Spleen (tissue), 11 donors: ENCODE results near the gene STPG1. TPM values are rescaled to one million over a fixed set of nuclear protein-coding genes. Genes with fewer than 3 reads are reported as not detected.

Experiments
- DNase-seq: peaks from one replicate; pipeline ENCODE4 v3.0.0-alpha.2; 2020
- H3K27ac ChIP-seq, 8 donors: fragments of 200-600 bp; sonication (generic) in 7 of 8; 1 replicate in 4 of 8; 2 replicates in 4 of 8; pipeline versions ENCODE4 v1.5.0 to v1.8.0; 2016 to 2021; ENCODE audit warnings: inconsistent platforms in 4 of 8, mild to moderate bottlenecking in 4 of 8, moderate library complexity in 1 of 8
- H3K27me3 ChIP-seq, 7 donors: fragments of 200-600 bp; sonication (generic) in 6 of 7; replicated peaks in 1 of 7; 1 replicate in 4 of 7; 2 replicates in 3 of 7; pipeline versions ENCODE4 v1.5.0 to v1.8.0; 2016 to 2021; ENCODE audit warnings: inconsistent platforms in 3 of 7, mild to moderate bottlenecking in 1 of 7
- H3K36me3 ChIP-seq, 6 donors: fragments of 200-600 bp; sonication (generic) in 5 of 6; 1 replicate in 4 of 6; 2 replicates in 2 of 6; pipeline versions ENCODE4 v1.5.0 to v1.8.0; 2016 to 2021; ENCODE audit warnings: inconsistent platforms in 2 of 6
- H3K4me1 ChIP-seq, 6 donors: fragments of 200-600 bp; sonication (generic) in 5 of 6; 1 replicate in 3 of 6; 2 replicates in 3 of 6; pipeline versions ENCODE4 v1.5.0 to v1.8.0; 2016 to 2021; ENCODE audit warnings: inconsistent platforms in 3 of 6
- H3K4me3 ChIP-seq, 8 donors: fragments of 200-600 bp; sonication (generic) in 7 of 8; 1 replicate in 4 of 8; 2 replicates in 4 of 8; pipeline versions ENCODE4 v1.5.0 to v1.8.0; 2016 to 2021; ENCODE audit warnings: inconsistent platforms in 4 of 8, mild to moderate bottlenecking in 4 of 8, moderate library complexity in 2 of 8
- H3K9me3 ChIP-seq, 8 donors: fragments of 200-600 bp; sonication (generic) in 7 of 8; 1 replicate in 4 of 8; 2 replicates in 4 of 8; pipeline versions ENCODE4 v1.5.0 to v1.8.0; 2016 to 2021; ENCODE audit warnings: inconsistent platforms in 4 of 8
- CTCF ChIP-seq, 11 experiments: fragments of 200-600 bp in 7 of 11; fragments of 450-650 bp in 4 of 11; sonication (generic) in 4 of 11; IDR thresholded peaks in 8 of 11; conservative IDR thresholded peaks in 3 of 11; 1 replicate in 7 of 11; 2 replicates in 4 of 11; pipeline versions ENCODE4 v1.4.0 to v1.8.0; 2016 to 2021; ENCODE audit warnings: antibody characterized with exemption in 11 of 11, inconsistent platforms in 4 of 11, mild to moderate bottlenecking in 1 of 11
- POLR2A ChIP-seq, 3 donors: fragments of 450-650 bp; IDR thresholded peaks; one replicate each; pipeline ENCODE4 v1.5.1; 2017; ENCODE audit warnings: antibody characterized with exemption in 3 of 3, mild to moderate bottlenecking in 1 of 3
- POLR2AphosphoS5 ChIP-seq, 3 donors: sonication (generic); formaldehyde crosslinking; IDR thresholded peaks; one replicate each; pipeline ENCODE4 v1.5.1; 2017; ENCODE audit warnings: antibody characterized with exemption in 3 of 3
- WGBS, 5 donors: extraction: QIAGEN DNeasy Blood & Tissue Kit in 3 of 5; methylation state at CpG; one replicate each; pipeline versions ENCODE4 v1.1.5 to v1.1.7; 2013 to 2018; 5-methylcytosine and 5-hydroxymethylcytosine counted together
- intact Hi-C: fragments of 100-400 bp; cut with DNase I; formaldehyde crosslinking; loops from one replicate; pipeline ENCODE4 v1.15.0; 2023; ENCODE audit warnings: low total_unique reads
- polyA plus RNA-seq, 3 donors: library from polyadenylated mRNA; stranded (reverse); fragments of 200-250 nt; gene quantifications; one replicate each; pipeline ENCODE4 v1.2.1, GENCODE V29; 2013
- total RNA-seq, 7 donors: library from RNA; depleted of rRNA in 3 of 7; stranded (reverse); fragments of >200 nt in 3 of 7; fragmentation: NEBNext Ultra II Directional in 4 of 7; extraction: Animal tissue kit (Norgen Biotek cat#: 25700) in 4 of 7; gene quantifications; one replicate each; pipeline versions ENCODE4 v1.1.0 to v1.2.1, GENCODE V29; 2016 to 2021
- donor health status: healthy with polysubstance abuse.
- donor health status: DM: no; HTN: no; CAD: no; lungs with moderate emphysema.
- donor health status: DM: no; HTN: no; CAD: no.
- donor health status: Bipolar disorder and iron deficiency.
- donor health status: healthy.
- donor health status: DM: no; HTN: no; CAD: no.
- donor health status: DM: yes; HTN: yes; CAD: no.

STPG1 gene
- total and polyA plus RNA-seq, 10 donors: 1.5 to 5.8 (median 3.7) TPM

- Histone ChIP-seq H3K27ac (no peak overlapping the region), H3K4me1 (peaks cover 8 to 43% (median 28%) of the 10 kb centered on the region in 6 donors), H3K36me3 (no peaks in the 10 kb centered on the region), H3K9me3 (no peaks in the 10 kb centered on the region), H3K4me3 (no peak overlapping the region), H3K27me3 (peaks cover 0 to 83% (median 48%) of the 10 kb centered on the region in 7 donors)
- TF ChIP-seq CTCF (IDR thresholded peaks at IDR 0.05 in 8 of 11, conservative IDR thresholded peaks at IDR 0.05 in 3 of 11): no peak
- TF ChIP-seq POLR2A (IDR thresholded peaks at IDR 0.05): no peak
- no peak for TF ChIP-seq POLR2AphosphoS5 (IDR thresholded peaks at IDR 0.05)
- DNase-seq: no peak
- 72 to 88% (median 76%) methylated on average over 4 to 6 of the region's 6 CpGs for WGBS, 5 donors
- intact Hi-C loops: no loop called here
Observed at GRCh38 chr1:24317081-24317480, 96.5 kb downstream of the STPG1 start.

- WGBS, 5 donors: 50 to 69% (median 62%) methylated on average over 3 of the region's 3 CpGs
Observed at GRCh38 chr1:24316645-24317044, 96.9 kb downstream of the STPG1 start.

GRCh38 chr1:24315391-24315790 lies 98.2 kb downstream of the STPG1 start:
- TF ChIP-seq CTCF (IDR thresholded peaks at IDR 0.05 in 8 of 11, conservative IDR thresholded peaks at IDR 0.05 in 3 of 11): no peak
- no peak for TF ChIP-seq POLR2AphosphoS5 (IDR thresholded peaks at IDR 0.05)
- TF ChIP-seq POLR2A (IDR thresholded peaks at IDR 0.05): no peak
- peaks cover 0 to 66% (median 34%) of the 10 kb centered on the region in 7 donors for H3K27me3 ChIP-seq
- no peak overlapping the region for H3K4me3 ChIP-seq
- intact Hi-C loops: no loop called here
- H3K4me1 ChIP-seq: peaks cover 0 to 28% (median 13%) of the 10 kb centered on the region in 6 donors
- WGBS, 5 donors: 81 to 91% (median 82%) methylated on average over 6 of the region's 6 CpGs
- no peak overlapping the region for H3K27ac ChIP-seq
- no peaks in the 10 kb centered on the region for H3K9me3 ChIP-seq
- H3K36me3 ChIP-seq: no peaks in the 10 kb centered on the region
- no peak for DNase-seq

More at GRCh38 chr1:24316645-24317044, 96.9 kb downstream of the STPG1 start:
- Histone ChIP-seq H3K27ac (no peak overlapping the region), H3K36me3 (no peaks in the 10 kb centered on the region), H3K27me3 (peaks cover 0 to 79% (median 45%) of the 10 kb centered on the region in 7 donors), H3K9me3 (no peaks in the 10 kb centered on the region), H3K4me1 (peaks cover 7 to 38% (median 23%) of the 10 kb centered on the region in 6 donors), H3K4me3 (no peak overlapping the region)
- no peak for DNase-seq
- intact Hi-C loops: no loop called here
- TF ChIP-seq CTCF (IDR thresholded peaks at IDR 0.05 in 8 of 11, conservative IDR thresholded peaks at IDR 0.05 in 3 of 11) (no peak), POLR2AphosphoS5 (IDR thresholded peaks at IDR 0.05) (no peak), POLR2A (IDR thresholded peaks at IDR 0.05) (no peak)

- Histone ChIP-seq H3K9me3 (no peaks in the 10 kb centered on the region), H3K4me1 (no peaks in the 10 kb centered on the region), H3K27ac (no peak overlapping the region), H3K4me3 (no peak overlapping the region), H3K36me3 (no peaks in the 10 kb centered on the region), H3K27me3 (peaks cover 0 to 35% (median 0%) of the 10 kb centered on the region in 7 donors)
- TF ChIP-seq POLR2AphosphoS5 (IDR thresholded peaks at IDR 0.05) (no peak), CTCF (IDR thresholded peaks at IDR 0.05 in 8 of 11, conservative IDR thresholded peaks at IDR 0.05 in 3 of 11) (no peak), POLR2A (IDR thresholded peaks at IDR 0.05) (no peak)
- intact Hi-C loops: no loop called here
- no peak for DNase-seq
- WGBS, 5 donors: 79 to 100% (median 92%) methylated on average over 1 of the region's 1 CpG
Observed at GRCh38 chr1:24311741-24312140, 101.8 kb downstream of the STPG1 start.
